Tibial artery (tissue), 4 donors: ENCODE data around the gene RCOR1.

Source experiments
- DNase-seq, 2 donors: peaks; one replicate each; pipeline ENCODE4 v3.0.0-alpha.2; 2019
- H3K27ac ChIP-seq, 2 donors: fragments of 200-600 bp; sonication (generic) in 1 of 2; 1 replicate in 1 of 2; 2 replicates in 1 of 2; pipeline ENCODE4 v1.5.1; 2018 to 2019; ENCODE audit warnings: mild to moderate bottlenecking in 1 of 2
- H3K27me3 ChIP-seq, 2 donors: fragments of 200-600 bp; sonication (generic) in 1 of 2; one replicate each; pipeline versions ENCODE4 v1.5.1 to v1.6.0; 2016 to 2019
- H3K36me3 ChIP-seq, 3 donors: fragments of 200-600 bp; sonication (generic) in 2 of 3; one replicate each; pipeline ENCODE4 v1.5.1; 2016 to 2019; ENCODE audit warnings: mild to moderate bottlenecking in 2 of 3
- H3K4me1 ChIP-seq, 4 donors: fragments of 200-600 bp; sonication (generic) in 2 of 4; 1 replicate in 3 of 4; 2 replicates in 1 of 4; pipeline ENCODE4 v1.5.1; 2016 to 2019
- H3K4me3 ChIP-seq, 2 donors: fragments of 200-600 bp; sonication (generic) in 1 of 2; 1 replicate in 1 of 2; 2 replicates in 1 of 2; pipeline ENCODE4 v1.5.1; 2018 to 2019; ENCODE audit warnings: mild to moderate bottlenecking in 2 of 2
- H3K9me3 ChIP-seq, 3 donors: fragments of 200-600 bp; sonication (generic) in 1 of 3; one replicate each; pipeline ENCODE4 v1.5.1; 2016 to 2019
- intact Hi-C: fragments of 100-400 bp; cut with DNase I; formaldehyde crosslinking; loops from one replicate; pipeline ENCODE4 v1.15.0; 2023; ENCODE audit warnings: low total_unique reads
- TF ChIP-seq, protein P1 (sequence below), 2 experiments: fragments of 200-600 bp in 1 of 2; fragments of 450-650 bp in 1 of 2; IDR thresholded peaks; one replicate each; pipeline ENCODE4 v1.5.1; 2017 to 2019; ENCODE audit warnings: antibody characterized with exemption in 2 of 2, mild to moderate bottlenecking in 1 of 2, moderate library complexity in 1 of 2

RCOR1 gene

DNA sequence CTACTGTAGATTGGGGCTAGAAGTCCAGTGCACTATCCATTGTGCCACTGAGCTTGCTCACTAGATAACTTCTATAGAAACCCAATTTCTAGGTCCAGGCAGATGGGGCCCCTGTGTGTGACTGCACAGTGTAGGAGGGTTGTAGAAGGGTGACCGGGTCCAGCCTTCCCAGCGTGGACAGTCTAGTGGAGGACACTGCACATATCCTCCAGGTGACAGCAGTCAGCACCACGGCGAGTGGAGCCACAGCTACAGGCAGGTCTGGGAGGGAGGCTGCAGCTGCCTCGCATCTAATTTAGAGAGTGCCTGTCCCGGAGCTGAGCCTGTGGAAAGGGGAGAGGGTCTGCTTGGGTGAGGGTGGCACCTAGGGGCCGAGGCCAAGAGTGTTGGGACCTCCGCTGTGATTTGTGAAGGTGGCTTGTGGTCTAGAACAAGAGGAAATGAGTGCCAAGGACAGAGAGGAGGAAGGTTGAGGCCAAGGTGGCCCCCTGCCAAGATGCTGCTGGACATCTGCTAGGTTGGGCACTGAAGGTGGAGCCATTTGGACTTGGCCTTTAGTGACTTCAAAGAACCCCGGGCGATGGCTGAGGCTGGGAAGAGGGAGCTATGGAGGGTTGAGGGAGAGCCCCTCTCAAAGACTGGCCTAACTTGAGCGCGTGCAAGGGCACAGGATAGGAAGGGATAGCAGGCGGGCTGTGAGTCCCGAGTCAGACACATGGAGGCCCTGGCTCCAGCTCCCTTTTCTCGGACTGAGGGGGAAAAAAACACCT lies 138.8 kb downstream of the RCOR1 start:
- Histone ChIP-seq H3K9me3 (no peaks in the 10 kb centered on the region), H3K27ac (no peak overlapping the region), H3K36me3 (peaks cover 10 to 50% (median 28%) of the 10 kb centered on the region in 3 donors), H3K27me3 (no peaks in the 10 kb centered on the region), H3K4me3 (no peak overlapping the region), H3K4me1 (no peaks in the 10 kb centered on the region)
- intact Hi-C loops = no loop called here
- TF ChIP-seq, protein P1, sequence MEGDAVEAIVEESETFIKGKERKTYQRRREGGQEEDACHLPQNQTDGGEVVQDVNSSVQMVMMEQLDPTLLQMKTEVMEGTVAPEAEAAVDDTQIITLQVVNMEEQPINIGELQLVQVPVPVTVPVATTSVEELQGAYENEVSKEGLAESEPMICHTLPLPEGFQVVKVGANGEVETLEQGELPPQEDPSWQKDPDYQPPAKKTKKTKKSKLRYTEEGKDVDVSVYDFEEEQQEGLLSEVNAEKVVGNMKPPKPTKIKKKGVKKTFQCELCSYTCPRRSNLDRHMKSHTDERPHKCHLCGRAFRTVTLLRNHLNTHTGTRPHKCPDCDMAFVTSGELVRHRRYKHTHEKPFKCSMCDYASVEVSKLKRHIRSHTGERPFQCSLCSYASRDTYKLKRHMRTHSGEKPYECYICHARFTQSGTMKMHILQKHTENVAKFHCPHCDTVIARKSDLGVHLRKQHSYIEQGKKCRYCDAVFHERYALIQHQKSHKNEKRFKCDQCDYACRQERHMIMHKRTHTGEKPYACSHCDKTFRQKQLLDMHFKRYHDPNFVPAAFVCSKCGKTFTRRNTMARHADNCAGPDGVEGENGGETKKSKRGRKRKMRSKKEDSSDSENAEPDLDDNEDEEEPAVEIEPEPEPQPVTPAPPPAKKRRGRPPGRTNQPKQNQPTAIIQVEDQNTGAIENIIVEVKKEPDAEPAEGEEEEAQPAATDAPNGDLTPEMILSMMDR (IDR thresholded peaks at IDR 0.05) = no peak
- no peak for DNase-seq

DNA sequence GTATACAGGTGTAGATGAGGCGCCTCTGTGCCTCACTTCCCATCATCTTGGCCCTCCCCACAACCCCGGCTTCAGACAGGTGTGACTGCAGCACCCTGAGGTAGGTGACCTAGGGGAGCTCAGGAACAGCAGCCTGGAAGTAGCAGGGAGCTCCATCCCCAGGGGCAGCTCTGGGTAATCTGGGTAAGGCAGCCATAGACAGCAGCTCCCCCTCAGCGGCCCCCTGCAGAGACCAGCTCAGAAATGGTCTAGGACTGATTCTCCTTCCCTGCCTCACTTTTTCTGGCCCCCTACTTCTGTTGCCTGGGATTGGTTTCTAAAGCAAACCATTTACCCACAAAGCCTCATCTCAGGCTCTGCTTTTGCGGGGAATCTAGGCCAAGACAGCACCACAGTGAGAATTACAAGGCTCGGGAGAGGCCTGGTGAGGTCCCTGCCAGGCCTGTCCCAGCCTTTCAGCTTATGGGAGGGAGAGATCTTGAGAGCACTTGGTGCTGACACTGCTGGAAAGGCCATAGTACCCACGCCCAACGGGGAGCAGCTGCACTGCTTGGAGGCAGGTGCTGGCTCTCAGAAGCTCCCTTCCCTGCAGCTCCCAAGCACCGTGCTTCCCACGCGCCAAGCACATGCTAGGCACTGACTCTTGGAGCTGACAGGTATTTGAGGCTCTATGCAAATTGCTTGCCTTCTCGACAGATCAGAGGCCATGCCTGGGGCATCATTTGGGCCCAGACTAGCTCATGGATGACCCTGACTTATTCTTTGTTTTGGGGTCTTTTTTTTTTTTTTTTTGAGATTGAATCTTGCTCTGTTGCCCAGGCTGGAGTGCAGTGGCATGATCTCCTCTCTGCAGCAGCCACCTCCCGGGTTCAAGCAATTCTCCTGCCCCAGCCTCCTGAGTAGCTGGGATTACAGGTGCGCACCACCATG lies 139.7 kb downstream of the RCOR1 start:
- intact Hi-C loops = no loop called here
- TF ChIP-seq, protein P1 (IDR thresholded peaks at IDR 0.05) = no peak

DNA sequence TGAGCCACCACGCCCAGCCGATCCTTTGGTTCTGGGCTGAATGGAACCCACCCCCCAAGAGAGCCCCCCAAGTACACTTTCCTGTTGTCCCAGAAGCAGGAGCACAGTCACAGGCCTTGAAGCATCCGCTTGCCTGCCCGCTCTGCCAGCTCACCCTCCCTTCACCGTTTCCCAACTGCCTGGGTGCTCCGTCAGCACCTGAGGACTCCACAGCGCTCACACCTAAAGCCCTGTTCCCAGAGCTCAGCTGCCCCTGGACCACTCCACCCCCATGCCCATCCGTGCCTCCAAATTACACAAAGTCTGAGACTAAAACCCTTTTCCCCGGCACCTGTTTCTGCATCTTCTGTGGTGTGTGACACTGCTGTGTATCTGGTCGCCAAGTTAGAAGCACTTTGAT lies 140.5 kb downstream of the RCOR1 start:
- no peaks in the 10 kb centered on the region for H3K9me3 ChIP-seq
- no peak overlapping the region for H3K4me3 ChIP-seq
- H3K4me1 ChIP-seq = no peaks in the 10 kb centered on the region
- TF ChIP-seq, protein P1 (IDR thresholded peaks at IDR 0.05) = no peak
- intact Hi-C loops = no loop called here
- peaks cover 0 to 47% (median 14%) of the 10 kb centered on the region in 3 donors for H3K36me3 ChIP-seq
- H3K27ac ChIP-seq = no peak overlapping the region
- DNase-seq = peak in 1 of 2 donors; percentile 24
- H3K27me3 ChIP-seq = no peaks in the 10 kb centered on the region

More for the DNA sequence above, 139.7 kb downstream of the RCOR1 start:
- no peaks in the 10 kb centered on the region for H3K9me3 ChIP-seq
- H3K27me3 ChIP-seq = no peaks in the 10 kb centered on the region
- no peak overlapping the region for H3K27ac ChIP-seq
- peaks cover 2 to 47% (median 20%) of the 10 kb centered on the region in 3 donors for H3K36me3 ChIP-seq
- H3K4me1 ChIP-seq = no peaks in the 10 kb centered on the region
- DNase-seq = peak in 1 of 2 donors; percentile 49
- H3K4me3 ChIP-seq = no peak overlapping the region

DNA sequence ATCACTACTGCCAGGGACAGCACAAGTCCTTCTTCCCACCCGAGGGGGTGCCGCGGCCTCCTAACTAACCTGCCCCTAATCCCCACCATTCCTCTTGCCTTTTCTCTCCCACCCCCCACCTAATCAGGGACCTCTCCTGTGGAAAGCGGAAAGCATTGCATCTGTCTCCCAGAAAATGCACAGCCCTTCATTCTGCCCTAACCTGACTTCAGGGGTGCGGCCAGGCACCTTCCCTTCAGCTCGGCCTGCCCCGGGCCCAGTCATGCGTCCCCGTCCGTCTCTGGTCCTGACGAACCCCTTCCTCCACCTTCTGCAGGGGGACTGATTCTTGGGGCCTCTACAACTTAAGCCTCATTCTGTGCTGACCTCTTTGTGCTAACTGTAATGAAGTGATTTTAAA lies 140.9 kb downstream of the RCOR1 start:
- no peak overlapping the region for H3K27ac ChIP-seq
- no peak overlapping the region for H3K4me3 ChIP-seq
- H3K4me1 ChIP-seq = no peaks in the 10 kb centered on the region
- TF ChIP-seq, protein P1 (IDR thresholded peaks at IDR 0.05) = no peak
- peak in 1 of 2 donors; percentile 34 for DNase-seq
- no peaks in the 10 kb centered on the region for H3K27me3 ChIP-seq
- intact Hi-C loops = no loop called here
- no peaks in the 10 kb centered on the region for H3K9me3 ChIP-seq
- peaks cover 0 to 47% (median 10%) of the 10 kb centered on the region in 3 donors for H3K36me3 ChIP-seq

DNA sequence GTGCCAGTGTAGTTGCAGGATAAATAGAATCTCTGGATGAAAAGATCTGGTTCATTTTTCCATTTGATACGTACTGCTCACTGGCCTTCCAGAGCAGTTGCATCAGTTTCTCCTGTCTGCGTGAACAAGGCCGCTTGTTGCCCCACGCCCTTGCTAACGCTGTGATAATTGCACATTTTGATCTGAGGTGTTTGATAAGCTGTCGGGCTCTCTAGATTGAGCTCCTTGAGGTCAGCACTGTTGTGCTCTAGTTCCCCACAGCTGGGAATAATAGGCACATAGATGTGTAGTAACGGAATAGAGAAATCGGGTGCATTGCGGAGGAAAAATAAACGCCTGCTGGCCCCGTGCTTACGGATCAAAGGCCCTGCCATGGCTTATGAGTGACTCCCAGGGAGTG lies 142.0 kb downstream of the RCOR1 start:
- peak in 1 of 2 donors; percentile 17 for DNase-seq
- Histone ChIP-seq H3K36me3 (peaks cover 0 to 43% (median 6%) of the 10 kb centered on the region in 3 donors), H3K9me3 (no peaks in the 10 kb centered on the region), H3K27me3 (no peaks in the 10 kb centered on the region), H3K27ac (no peak overlapping the region), H3K4me1 (no peaks in the 10 kb centered on the region), H3K4me3 (no peak overlapping the region)
- TF ChIP-seq, protein P1 (IDR thresholded peaks at IDR 0.05) = no peak
- intact Hi-C loops = no loop called here
